Stimulated activated CD4-positive, alpha-beta T cell treated with anti-CD3 and anti-CD28 coated beads, Interleukin-15, amount 100 ng/mL, for 1 hour (primary cell): Measurements from ENCODE around the gene NACA.
A peak's percentile ranks its signal among the peaks of the same experiment; 100 is the strongest.

Experiments used
- DNase-seq, 2 donors: peaks; one replicate each; pipeline ENCODE4 v3.0.0-alpha.2; 2020; ENCODE audit warnings: low read depth in 1 of 2, low spot score in 1 of 2

Gene NACA

GRCh38 chr12:56688129-56688845 lies 36.8 kb downstream of the NACA start, which contains the start of gene PTGES3:
PTGES3 (minus strand) TSS chr12:56688284; CDS start chr12:56687999, 285 bp downstream.
- peak; percentile 96 for DNase-seq

GRCh38 chr12:56687223-56688128 lies 37.6 kb downstream of the NACA start:
- DNase-seq, result peak; percentile 26 to 44

- DNase-seq, result no peak
Observed at GRCh38 chr12:56684745-56685359, 40.2 kb downstream of the NACA start.

GRCh38 chr12:56682323-56682722 lies 42.8 kb downstream of the NACA start:
- no peak for DNase-seq

GRCh38 chr12:56679883-56680575 lies 45.1 kb downstream of the NACA start:
- DNase-seq, result no peak

GRCh38 chr12:56678852-56679251 lies 46.2 kb downstream of the NACA start:
- DNase-seq, result no peak

GRCh38 chr12:56677680-56678079 lies 47.4 kb downstream of the NACA start:
- DNase-seq, result no peak

- no peak for DNase-seq
Observed at GRCh38 chr12:56676851-56677580, 48.1 kb downstream of the NACA start.

- DNase-seq, result no peak
Observed at GRCh38 chr12:56671608-56672007, 53.5 kb downstream of the NACA start.

- no peak for DNase-seq
Observed at GRCh38 chr12:56670836-56671235, 54.3 kb downstream of the NACA start.

GRCh38 chr12:56668197-56668457 lies 57.0 kb downstream of the NACA start:
- no peak for DNase-seq
